ENCODE measurements around the gene NDRG3.
"Not testable (repeated sequence)": the region's sequence is repeated elsewhere in the genome, so short reads cannot be mapped to it uniquely, and the experiment has no call there.

Gene NDRG3

DNA sequence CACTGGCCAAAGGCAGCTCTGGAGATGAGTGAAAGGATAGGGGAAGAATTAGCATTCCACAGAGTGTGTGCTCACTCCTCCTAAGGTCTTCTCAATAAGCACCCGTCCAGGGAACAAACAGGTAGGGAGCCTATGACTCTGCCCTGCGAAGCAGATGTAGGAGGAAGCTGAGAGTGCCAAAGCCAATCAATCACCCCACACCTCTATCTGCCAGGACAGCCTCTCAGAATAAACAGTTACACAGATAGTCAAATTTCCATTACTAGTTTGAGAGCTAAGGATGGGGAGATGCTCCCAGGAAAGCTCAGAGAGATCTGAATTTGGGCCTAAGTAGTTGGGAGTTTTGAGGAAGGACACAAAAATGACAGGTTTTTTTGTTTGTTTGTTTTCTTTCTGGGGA is 59.4 kb downstream of the NDRG3 start:
- DNase-seq, result no peak

DNA sequence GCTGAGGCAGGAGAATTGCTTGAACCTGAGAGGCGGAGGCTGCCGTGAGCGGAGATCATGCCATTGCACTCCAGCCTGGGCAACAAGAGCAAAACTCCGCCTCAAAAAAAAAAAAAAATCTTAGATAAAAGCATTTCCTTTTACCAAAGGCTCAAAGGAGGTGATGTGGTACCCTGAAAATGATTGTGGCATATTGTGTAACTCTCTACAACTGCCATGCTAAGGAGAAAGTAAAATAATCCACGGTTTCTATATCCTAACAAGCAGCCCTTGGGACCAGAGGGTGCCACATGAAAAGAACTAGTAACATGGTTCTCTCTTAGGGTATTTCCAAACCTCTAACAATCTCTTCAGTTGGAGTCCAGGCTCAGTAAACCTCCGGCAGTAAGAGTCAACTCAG is 61.1 kb downstream of the NDRG3 start:
- DNase-seq, result no peak

DNA sequence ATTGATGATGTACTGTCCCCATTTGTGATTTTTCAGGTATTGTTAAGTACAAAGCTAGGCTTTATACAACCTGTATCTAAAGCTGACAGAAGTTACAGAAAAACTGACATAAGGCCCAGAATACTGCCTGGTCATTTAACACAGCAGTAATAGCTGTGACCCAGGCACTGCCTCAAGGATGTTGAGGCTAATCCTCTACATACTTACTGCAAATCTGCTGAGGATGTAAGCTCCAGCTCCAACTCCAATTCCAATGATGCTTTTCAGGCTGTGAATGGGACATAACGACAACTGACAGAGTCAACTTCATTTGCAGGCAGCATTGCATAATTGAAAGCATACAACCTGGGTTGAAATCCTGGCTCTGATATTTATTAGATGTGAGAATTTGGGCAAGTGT is 63.6 kb downstream of the NDRG3 start:
- no peak for DNase-seq

DNA sequence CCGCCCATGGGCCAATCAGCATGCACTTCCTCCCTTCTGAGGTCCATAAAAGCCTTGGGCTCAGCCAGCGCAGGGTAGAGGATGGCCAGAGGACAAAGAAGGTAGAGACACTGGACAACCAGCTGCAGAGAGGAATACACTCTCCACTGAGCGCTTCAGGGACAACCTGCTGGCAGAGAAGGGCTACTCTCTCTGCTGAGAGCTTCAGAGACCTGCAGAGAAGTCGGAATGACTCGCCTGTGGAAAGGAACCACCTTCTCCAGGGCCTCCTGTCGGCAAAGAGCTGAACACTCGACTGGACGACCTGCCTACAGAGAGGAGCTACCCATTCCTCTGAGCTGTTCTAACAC is 68.5 kb downstream of the NDRG3 start:
- DNase-seq, result no peak

DNA sequence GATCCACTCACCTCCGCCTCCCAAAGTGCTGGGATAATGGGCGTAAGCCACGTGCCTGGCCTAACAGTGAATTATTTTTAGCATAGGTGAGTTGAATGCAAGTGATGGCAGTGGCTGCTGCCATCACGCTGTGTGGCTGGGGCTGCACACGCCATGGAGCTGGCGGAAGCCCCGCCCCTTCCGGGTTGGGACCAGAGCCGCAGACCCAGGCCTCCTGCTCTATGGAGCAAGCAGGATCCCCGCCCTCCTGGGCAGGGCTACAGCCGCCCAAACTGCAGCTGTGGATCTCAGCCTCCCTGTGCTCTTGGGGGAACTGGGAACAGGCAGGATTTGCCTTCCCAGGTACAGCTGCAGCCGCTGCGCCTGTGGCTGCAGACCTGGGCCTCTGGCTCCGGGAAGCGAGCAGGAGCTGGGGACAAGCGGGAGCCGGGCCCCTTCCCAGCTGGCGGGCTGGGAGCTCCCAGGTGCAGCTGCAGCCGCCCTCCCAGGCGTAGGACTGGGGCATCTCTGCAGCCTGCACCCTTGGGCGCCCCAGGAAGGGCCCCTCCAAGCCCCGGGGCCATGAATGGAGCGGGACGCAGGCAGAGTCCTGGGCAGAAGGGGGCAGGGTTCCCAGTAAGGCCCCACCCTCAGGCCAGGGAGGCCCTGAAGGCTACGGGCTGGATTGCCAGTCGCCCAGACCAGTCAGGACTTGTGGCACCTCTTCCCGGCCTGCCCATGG is 69.0 kb downstream of the NDRG3 start:
- DNase-seq, result no peak

DNA sequence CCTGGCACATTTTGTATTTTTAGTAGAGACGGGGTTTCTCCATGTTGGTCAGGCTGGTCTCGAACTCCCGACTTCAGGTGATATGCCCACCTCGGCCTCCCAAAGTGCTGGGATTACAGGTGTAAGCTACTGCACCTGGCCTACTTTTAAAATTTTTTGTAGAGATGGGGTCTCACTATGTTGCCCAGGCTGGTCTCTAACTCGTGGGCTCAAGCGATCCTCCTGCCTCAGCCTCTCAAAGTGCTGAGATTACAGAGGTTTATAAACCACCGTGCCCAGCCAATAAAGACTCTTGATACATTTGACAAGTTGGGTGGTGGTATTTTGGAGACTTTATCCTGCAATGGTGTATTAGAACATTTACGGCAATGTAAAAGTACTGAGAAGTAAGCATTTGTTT is 70.3 kb downstream of the NDRG3 start:
- not testable (repeated sequence) for DNase-seq

DNA sequence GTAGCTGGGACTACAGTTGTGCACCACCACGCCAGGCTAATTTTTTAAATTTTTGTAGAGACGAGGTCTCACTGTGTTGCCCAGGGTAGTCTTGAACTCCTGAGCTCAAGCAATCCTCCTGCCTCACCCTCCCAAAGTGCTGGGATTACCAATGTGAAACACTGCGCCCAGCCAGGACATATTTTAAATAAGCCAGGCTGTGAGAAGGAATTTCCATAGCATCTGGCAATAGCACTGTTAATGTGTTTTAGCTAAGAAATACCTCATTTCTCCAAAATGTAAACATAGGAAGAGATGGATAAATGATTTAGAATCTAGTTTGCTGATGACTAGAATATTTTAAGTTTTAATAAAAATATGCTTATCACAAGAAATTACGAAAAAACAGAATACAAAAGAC is 72.9 kb downstream of the NDRG3 start:
- no peak for DNase-seq

DNA sequence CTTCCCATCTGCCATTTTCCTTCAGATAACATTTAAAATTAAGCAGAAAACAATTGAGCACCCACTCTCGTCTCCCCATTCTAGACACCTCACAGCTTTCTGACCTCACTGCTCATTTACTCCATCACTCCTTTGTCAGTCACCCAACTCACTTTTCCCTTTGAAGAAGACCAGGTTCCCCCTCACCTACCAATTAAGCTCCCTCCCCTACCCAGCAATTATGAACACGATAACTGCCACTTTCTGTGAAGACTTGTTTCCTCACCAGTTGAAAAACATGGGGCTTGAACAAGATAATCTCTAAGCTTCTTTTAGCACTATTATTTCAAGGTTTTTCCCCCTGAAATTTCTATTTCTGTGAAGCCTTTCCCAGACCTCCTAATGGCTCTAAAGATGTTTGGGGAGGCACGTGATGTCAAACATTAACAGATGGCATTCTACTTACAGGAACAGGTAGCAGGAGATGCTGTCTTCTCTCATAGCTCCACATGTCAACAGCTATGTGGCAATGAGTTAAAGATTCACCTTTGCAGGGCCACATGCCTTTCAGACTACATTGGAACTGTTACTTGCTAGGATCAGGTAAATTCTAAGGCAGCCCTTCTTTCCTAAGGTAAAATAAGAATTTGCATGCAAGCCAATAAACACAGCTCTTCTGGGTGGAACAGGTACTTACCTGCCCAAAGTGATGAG is 75.1 kb downstream of the NDRG3 start:
- no peak for DNase-seq

DNA sequence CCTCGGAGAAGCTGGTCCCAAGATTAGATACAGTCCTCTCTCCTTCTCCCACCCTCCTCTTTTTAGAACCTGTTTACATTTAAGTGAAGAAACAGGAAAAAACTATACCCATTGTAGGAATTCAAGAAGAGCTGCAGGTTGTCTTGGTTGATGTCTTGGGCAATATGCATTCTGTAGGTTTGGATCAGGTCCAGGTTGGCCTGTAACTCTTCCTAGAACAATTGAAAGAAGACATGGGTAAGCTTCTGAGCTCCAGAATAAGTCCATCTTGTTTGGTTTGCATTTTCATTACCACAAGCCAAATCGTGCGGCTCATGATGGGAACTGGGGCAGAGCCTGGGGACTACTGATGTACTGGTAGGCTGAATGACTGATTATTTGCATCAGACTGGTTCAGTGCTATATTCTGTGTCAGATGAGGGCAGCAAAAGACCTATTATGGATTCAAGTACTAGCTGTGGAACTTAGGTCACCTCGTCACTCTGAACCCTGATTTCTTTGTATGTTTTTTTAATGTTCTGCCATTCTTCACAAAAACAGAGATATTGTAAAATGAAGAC is 79.6 kb downstream of the NDRG3 start:
- peak; percentile 21 for DNase-seq

DNA sequence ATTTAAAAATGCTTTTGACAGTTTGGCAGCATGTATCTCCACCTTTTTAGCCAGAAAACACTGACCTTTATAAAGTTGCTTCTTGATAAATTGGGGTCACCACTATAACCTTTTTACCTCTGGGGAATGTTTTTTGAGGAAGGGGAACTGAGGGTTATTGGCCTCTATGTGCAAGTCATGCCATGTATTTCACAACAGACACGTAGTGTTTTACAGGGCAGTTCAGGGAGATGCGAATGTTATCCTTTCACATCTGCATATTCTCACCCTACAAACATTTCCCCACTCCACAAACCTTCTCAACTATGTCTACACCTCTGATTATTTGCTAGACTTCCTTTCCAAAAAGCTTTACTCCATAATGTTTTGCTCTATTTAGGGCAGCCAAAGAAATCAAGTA is 82.9 kb downstream of the NDRG3 start:
- no peak for DNase-seq

DNA sequence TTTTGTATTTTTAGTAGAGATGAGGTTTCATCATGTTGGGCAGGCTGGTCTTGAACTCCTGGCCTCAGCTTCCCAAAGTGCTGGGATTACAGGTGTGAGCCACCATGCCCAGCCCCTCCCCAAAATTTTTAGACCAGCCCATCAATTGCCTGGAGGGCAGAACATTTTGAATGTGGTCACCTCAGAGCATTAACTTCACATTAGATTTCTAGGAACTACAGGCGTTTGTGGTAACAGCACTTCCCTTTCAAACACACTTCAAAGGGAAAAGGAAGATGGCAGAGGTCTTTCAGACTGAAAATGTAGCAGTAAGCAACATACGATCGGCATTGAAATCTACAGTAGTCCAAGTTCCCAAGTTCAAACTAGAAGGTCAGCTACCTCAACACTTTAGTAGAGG is 87.6 kb downstream of the NDRG3 start:
- DNase-seq, result peak; percentile 57

DNA sequence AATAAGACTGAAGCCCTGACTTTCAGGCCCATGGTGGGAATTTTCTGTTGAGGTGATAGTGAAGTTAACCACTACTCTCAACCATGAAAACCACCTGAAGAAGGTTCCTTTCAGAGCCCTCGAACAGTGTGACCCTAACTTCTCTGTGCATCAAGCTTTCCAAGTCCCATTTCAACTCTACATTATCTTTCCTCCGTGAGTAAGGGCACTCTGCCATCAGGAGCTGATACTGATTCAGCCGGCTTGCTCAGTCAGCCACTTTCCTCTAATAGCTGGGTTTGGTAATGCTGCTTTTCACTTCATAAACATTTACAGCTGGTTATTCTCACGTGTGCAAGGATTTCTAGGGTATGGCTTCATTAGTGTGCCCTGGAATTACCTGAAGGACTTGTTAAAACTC is 89.2 kb downstream of the NDRG3 start:
- DNase-seq, result no peak

DNA sequence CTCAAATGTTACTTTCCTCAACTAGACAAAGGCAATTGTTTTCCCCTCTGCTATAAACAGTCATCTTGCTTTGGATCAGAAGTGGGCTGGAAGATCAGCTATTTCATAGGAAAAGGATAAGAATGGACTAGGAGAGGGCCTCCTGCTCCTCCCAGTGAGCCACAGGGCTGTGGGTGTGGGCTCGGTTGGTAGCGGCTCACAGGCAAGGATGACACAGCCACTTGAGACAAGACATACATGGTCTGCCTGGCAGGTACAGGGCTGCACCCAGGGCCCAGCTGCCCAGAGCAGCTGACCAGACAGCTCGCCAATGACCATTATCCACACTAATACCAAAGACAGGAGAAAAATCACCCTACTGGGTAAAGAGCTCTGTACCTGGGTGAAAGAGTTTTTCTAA is 90.9 kb downstream of the NDRG3 start:
- no peak for DNase-seq

DNA sequence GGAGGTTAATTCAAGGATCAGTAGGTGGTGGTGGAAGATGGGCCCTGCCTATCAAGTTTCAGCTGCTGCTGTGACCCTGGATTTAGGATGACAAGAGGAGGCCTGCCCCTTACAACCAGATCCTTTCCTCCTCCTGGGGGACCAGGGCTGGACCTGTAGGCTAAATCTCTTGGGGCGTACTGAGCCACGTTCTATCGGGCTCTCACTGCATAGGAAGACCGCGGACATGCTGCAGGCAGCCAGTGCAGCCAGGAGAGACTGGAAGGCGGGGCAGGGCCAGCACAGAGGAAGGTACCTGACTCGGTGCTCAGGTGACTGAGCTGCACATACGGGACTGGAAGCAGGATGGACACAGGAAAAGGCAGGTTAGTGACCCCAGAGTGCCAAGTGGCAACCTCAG is 91.4 kb downstream of the NDRG3 start:
- no peak for DNase-seq

DNA sequence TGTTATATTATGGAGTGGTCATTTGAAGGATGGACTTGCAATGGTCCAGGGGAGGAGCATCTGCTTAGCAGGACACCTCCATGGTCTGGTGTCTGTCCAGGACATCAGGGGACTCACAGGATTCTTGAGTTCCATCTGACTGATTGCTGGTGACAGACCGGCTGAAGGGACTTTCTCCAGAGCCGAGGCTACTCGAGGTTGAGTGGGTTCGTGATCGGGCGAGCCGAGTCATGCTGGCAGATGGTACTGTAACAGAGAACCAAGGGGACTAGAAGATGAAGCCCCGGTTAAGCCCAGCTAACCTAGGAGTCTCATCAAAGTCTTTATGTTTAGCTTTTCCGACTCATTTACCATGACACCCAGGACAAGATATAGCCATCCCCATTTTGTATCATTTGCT is 92.4 kb downstream of the NDRG3 start:
- DNase-seq, result no peak

DNA sequence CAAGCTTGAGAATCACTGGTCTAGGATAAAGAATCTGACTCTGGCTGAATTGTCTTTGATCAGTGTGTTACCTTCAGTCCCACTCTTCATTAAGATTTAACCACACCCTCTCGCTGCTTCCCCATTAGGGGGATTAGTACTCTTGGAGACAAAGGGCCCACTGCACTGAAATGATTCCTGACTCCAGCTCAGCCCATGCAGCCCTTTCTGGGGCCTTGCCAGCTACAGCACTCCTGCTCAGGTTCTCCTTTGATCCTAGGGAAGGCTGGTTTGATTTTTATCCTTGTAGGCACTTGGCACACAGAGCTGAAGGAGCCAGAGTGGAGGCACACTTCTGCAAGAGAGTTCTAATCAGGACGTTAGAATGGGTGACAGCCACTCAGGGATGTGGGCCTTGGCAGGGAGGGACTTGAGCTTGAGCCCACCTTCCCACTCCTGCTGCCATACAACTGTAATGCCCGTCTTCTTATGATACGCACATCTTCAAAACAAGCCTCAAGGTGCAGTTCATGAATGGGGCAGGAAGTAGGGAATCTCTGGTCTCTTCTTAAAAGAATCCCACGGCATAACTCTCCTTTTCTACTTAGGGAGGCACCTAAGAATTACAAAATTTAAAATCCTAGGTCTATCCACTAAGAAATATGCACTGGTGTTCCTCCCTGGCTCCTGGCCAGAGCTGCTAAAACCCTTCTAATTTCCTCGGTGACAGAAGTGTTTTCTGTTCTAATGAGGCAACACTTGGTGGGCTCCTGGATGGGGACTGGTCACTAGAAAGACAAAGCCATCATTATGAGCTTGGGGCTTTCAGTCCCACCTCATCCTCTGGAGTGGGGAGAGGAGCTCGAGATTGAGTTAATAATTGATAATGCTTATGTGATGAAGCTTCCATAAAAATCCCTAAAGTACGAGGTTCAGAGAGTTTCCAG is 98.4 kb downstream of the NDRG3 start:
- no peak for DNase-seq

DNA sequence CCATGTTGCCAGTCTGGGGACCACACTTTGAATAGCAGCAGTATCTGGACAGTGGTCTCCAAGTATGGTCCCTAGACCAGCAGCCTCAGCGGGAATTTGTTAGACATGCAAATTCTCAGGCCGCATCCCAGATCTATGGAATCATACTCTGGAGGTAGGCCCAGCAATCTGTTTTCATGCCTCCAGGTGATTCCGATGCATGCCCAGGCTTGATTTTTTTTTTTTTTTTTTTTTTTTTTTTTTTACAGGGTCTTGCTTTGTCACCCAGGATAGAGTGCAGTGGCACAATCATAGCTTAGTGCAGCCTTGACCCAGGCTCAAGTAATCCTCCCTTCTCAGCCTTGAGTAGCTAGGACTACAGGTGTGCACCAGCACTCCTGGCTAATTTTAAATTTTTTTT is 99.2 kb downstream of the NDRG3 start:
- no peak for DNase-seq

DNA sequence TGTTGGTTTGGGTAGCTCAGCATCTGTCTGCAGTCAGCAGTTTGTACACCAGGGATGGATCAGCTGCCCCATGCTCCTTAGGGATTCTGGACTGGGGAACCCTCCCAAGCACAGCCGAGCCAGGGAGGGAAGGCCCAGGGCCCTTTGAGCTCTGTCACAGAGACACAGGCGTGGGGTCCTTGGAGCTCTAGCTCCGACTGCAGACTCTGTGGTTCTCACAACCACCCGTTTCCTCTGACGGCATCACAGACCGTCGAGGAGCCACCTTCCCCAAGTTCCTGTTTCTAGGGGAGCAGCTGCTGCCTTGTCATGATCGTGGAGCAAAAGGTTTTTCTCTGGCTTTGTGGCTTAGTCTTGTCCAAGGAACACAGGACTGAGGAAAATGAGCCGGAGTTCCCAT is 99.9 kb downstream of the NDRG3 start, which contains the start of gene SLA2:
TSS of gene SLA2 (minus strand) at position 199 of the 400 bp plus-strand sequence. CDS start 4,861 bp downstream, outside the sequence.
- DNase-seq, result peak; percentile 69

DNA sequence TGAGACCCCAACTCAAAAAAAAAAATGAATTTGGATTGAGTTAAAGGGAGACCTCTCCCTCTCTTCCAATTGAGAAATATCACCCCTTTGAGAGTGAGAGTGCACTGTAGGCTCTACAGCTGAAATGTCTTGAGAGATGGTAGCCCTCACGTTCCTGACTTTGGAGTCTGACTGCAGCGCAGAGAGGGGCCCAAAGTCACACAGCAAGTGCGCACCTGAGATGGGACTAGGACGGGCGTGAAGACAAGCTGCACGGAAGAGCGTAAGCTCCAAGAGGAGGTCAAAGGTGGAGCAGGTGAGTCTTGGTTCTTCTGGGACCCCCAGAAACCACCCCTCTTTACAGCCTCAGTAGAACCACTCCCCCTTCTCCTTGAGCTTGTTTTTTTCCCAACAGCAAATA is 100.5 kb downstream of the NDRG3 start:
- no peak for DNase-seq

DNA sequence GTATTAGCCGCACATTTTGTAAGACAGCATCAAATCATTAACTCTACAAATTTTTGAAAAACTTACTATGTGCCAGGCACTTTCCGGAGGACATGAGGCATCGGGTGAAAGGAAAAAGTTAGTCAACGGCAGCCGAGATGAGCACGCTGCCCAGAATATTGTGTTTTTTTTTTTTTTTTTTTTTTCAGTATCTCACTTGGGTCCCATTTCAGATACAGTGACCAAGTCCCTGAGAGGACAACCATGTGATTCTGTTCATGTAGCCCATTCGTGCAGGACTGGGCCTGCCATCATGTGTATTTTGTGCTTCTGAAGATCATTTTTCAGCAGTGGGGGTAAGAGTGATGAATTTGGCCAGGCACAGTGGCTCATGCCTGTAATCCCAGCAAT is 101.2 kb downstream of the NDRG3 start:
- no peak for DNase-seq

DNA sequence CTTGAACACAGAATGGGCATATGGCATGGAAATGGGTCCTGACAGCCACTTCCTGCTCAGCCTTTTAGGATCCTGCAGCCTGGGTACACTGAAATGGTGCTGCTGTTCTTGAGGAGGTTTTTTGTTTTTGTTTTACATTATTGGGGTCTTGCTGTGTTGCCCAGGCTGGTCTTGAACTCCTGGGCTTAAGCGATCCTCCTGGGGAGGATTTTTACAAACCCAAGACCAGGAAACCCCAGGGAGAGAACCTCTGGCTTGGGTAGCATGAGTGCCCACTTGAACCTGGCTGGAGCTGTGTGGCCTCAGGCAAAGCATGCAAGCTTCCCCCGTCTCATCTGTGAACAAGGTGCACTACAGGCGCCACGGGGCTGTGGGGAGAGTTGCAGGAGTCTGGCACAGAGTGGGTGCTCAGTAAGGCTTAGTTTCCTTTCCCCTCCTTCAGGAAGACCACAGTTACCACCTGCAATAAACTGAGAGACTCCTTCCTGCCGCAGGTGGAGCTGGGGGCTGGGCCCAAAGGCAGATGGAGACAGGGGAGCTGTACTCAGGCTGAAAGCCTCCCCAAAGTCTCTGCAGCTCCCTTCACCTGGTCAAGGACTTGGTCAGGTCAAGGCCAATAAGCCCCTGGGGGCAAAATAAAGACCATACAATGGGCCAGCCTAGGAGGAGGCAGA is 101.7 kb downstream of the NDRG3 start:
- peak; percentile 67 for DNase-seq

DNA sequence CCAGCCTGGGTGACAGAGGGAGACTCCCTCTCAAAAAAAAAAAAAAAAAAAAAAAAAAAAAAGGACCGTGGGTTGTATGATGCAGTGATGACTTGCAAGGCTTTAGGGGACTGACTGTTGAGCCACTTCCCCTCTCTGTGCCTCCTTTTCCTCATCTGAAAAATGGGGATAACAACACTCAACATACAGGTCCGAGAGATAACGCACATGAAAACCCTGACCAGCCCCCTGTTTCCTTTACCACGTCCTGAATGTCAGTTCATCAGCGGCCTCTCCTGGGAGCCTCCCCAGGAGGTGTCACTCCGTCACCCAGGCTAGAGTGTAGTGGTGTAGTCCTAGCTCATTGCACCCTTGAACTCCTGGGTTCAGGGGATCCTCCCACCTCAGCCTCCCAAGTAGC is 103.8 kb downstream of the NDRG3 start:
- no peak for DNase-seq

DNA sequence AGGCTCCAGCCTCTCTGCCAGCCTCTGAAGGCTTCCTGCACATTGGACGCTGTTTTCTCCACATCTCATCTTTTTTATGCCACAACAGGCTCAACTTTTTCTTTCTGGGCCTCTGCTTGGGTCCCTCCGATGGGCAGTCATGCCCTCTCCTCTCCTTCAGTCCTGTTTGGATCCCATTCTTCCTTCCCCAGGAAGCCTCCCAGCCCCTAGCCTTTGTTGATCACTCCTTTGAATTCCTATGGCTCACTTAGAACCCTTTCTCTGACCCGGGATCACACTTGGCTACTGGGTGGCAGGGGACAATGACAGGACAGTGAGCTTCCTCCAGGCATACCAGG is 104.4 kb downstream of the NDRG3 start:
- DNase-seq, result no peak

All from CD4-positive, alpha-beta T cell treated with Interleukin-21 for 1 hour (primary cell).